ENCODE results near the gene SNX25. TPM values are rescaled to one million over a fixed set of nuclear protein-coding genes. Genes with fewer than 3 reads are reported as not detected.

The SNX25 gene
- total and polyA plus RNA-seq, 2 experiments from 2014 or later: 6.9 to 25.0 TPM

DNA sequence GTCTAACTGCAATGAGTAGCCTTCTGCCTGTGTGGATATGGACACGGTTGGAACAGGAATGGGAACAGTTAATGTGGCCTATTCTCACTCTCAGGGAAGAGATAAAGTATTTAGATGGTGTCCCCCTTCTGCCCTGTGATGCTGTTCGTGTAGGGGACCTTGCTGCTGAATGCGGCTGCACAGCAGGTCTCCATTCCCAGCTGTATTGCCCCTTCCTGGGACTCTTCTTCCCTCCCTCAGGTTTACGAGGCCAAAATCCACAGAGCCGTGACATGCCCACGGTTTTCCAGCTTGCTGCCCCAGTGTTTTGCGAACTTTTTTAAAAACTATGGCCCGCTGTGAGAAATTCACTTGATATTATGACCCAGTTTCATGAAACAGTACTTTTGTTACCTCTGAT is 50.3 kb downstream of the SNX25 start (continued):
- TF ChIP-seq NANOG (IDR thresholded peaks at IDR 0.05; ENCODE audit: borderline replicate concordance): no peak
- TF ChIP-seq EZH2phosphoT487 (IDR thresholded peaks at IDR 0.05; ENCODE audit: unreplicated experiment): no peak

DNA sequence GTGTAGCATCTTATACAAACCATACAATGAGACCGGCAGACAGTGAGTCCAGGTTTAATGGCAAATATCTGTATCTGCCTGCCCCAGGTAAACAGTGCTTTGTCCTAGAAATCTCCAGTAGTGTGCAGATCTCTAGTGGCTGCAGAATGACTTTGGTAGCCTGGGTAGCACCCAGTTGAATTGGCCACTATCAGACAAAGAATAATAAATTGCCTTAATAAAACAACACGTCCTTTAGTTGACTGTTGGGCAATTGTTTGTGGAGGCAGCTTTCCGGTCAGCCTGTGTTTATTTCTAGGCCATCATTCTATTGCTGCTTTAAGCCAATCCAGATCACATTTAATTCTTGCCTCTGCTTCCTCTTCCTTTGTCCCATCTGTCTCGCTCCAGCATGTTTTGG is 52.5 kb downstream of the SNX25 start:
- H3K9me3 Mint-ChIP-seq: no peaks in the 10 kb centered on the region
- DNase-seq (ENCODE audit: low spot score): no peak
- Histone ChIP-seq H2AFZ (no peak overlapping the region), H3K27ac (ENCODE audit: low read depth) (no peak overlapping the region), H3F3A (replicated peaks; ENCODE audit: low read depth) (no peaks in the 10 kb centered on the region), H3K4me2 (no peak overlapping the region), H3K36me3 (ENCODE audit: insufficient read depth) (no peaks in the 10 kb centered on the region), H4K20me1 (replicated peaks; ENCODE audit: insufficient read depth) (no peaks in the 10 kb centered on the region), H3K4me1 (ENCODE audit: insufficient read depth) (no peaks in the 10 kb centered on the region), H3K9me2 (ENCODE audit: insufficient read depth) (no peaks in the 10 kb centered on the region), H3K27me3 (ENCODE audit: insufficient read depth) (no peaks in the 10 kb centered on the region), H3K79me2 (replicated peaks; ENCODE audit: insufficient read depth) (no peaks in the 10 kb centered on the region), H3K4me3 (no peak overlapping the region)
- H3K27ac Mint-ChIP-seq: no peak overlapping the region
- ATAC-seq: no peak
- H3K4me3 Mint-ChIP-seq: no peak overlapping the region
- H3K27me3 Mint-ChIP-seq (ENCODE audit: insufficient read depth, low read depth, poor library complexity): no peaks in the 10 kb centered on the region
- H3K36me3 Mint-ChIP-seq (ENCODE audit: low read depth): no peaks in the 10 kb centered on the region; the same call in 2 of the 3 replicates
- peaks cover 16% of the 10 kb centered on the region for H3K4me1 Mint-ChIP-seq
- TF ChIP-seq, protein P1, sequence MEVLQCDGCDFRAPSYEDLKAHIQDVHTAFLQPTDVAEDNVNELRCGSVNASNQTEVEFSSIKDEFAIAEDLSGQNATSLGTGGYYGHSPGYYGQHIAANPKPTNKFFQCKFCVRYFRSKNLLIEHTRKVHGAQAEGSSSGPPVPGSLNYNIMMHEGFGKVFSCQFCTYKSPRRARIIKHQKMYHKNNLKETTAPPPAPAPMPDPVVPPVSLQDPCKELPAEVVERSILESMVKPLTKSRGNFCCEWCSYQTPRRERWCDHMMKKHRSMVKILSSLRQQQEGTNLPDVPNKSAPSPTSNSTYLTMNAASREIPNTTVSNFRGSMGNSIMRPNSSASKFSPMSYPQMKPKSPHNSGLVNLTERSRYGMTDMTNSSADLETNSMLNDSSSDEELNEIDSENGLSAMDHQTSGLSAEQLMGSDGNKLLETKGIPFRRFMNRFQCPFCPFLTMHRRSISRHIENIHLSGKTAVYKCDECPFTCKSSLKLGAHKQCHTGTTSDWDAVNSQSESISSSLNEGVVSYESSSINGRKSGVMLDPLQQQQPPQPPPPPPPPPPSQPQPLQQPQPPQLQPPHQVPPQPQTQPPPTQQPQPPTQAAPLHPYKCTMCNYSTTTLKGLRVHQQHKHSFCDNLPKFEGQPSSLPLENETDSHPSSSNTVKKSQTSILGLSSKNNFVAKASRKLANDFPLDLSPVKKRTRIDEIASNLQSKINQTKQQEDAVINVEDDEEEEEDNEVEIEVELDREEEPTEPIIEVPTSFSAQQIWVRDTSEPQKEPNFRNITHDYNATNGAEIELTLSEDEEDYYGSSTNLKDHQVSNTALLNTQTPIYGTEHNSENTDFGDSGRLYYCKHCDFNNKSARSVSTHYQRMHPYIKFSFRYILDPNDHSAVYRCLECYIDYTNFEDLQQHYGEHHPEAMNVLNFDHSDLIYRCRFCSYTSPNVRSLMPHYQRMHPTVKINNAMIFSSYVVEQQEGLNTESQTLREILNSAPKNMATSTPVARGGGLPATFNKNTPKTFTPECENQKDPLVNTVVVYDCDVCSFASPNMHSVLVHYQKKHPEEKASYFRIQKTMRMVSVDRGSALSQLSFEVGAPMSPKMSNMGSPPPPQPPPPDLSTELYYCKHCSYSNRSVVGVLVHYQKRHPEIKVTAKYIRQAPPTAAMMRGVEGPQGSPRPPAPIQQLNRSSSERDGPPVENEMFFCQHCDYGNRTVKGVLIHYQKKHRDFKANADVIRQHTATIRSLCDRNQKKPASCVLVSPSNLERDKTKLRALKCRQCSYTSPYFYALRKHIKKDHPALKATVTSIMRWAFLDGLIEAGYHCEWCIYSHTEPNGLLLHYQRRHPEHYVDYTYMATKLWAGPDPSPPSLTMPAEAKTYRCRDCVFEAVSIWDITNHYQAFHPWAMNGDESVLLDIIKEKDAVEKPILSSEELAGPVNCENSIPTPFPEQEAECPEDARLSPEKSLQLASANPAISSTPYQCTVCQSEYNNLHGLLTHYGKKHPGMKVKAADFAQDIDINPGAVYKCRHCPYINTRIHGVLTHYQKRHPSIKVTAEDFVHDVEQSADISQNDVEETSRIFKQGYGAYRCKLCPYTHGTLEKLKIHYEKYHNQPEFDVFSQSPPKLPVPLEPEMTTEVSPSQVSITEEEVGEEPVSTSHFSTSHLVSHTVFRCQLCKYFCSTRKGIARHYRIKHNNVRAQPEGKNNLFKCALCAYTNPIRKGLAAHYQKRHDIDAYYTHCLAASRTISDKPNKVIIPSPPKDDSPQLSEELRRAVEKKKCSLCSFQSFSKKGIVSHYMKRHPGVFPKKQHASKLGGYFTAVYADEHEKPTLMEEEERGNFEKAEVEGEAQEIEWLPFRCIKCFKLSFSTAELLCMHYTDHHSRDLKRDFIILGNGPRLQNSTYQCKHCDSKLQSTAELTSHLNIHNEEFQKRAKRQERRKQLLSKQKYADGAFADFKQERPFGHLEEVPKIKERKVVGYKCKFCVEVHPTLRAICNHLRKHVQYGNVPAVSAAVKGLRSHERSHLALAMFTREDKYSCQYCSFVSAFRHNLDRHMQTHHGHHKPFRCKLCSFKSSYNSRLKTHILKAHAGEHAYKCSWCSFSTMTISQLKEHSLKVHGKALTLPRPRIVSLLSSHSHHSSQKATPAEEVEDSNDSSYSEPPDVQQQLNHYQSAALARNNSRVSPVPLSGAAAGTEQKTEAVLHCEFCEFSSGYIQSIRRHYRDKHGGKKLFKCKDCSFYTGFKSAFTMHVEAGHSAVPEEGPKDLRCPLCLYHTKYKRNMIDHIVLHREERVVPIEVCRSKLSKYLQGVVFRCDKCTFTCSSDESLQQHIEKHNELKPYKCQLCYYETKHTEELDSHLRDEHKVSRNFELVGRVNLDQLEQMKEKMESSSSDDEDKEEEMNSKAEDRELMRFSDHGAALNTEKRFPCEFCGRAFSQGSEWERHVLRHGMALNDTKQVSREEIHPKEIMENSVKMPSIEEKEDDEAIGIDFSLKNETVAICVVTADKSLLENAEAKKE (CRISPR knock-in tag; IDR thresholded peaks at IDR 0.05): no peak
- TF ChIP-seq, protein P2, sequence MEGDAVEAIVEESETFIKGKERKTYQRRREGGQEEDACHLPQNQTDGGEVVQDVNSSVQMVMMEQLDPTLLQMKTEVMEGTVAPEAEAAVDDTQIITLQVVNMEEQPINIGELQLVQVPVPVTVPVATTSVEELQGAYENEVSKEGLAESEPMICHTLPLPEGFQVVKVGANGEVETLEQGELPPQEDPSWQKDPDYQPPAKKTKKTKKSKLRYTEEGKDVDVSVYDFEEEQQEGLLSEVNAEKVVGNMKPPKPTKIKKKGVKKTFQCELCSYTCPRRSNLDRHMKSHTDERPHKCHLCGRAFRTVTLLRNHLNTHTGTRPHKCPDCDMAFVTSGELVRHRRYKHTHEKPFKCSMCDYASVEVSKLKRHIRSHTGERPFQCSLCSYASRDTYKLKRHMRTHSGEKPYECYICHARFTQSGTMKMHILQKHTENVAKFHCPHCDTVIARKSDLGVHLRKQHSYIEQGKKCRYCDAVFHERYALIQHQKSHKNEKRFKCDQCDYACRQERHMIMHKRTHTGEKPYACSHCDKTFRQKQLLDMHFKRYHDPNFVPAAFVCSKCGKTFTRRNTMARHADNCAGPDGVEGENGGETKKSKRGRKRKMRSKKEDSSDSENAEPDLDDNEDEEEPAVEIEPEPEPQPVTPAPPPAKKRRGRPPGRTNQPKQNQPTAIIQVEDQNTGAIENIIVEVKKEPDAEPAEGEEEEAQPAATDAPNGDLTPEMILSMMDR (conservative IDR thresholded peaks at IDR 0.05; ENCODE audit: low read depth in 2 of 2): no peak
- no peak for TF ChIP-seq ZNF331 (CRISPR knock-in tag; IDR thresholded peaks at IDR 0.05; ENCODE audit: low read depth)
- TF ChIP-seq, protein P3, sequence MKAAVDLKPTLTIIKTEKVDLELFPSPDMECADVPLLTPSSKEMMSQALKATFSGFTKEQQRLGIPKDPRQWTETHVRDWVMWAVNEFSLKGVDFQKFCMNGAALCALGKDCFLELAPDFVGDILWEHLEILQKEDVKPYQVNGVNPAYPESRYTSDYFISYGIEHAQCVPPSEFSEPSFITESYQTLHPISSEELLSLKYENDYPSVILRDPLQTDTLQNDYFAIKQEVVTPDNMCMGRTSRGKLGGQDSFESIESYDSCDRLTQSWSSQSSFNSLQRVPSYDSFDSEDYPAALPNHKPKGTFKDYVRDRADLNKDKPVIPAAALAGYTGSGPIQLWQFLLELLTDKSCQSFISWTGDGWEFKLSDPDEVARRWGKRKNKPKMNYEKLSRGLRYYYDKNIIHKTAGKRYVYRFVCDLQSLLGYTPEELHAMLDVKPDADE (IDR thresholded peaks at IDR 0.05): no peak
- TF ChIP-seq CREB1 (CRISPR knock-in tag; IDR thresholded peaks at IDR 0.05; ENCODE audit: low read depth): no peak
- TF ChIP-seq ZNF114 (CRISPR knock-in tag; IDR thresholded peaks at IDR 0.05): no peak
- TF ChIP-seq EZH2phosphoT487 (IDR thresholded peaks at IDR 0.05; ENCODE audit: unreplicated experiment): no peak
- no peak for TF ChIP-seq POLR2AphosphoS5 (IDR thresholded peaks at IDR 0.05; ENCODE audit: low read depth)
- no peak for TF ChIP-seq JUNB (IDR thresholded peaks at IDR 0.05; ENCODE audit: unreplicated experiment)
- TF ChIP-seq, protein P4, sequence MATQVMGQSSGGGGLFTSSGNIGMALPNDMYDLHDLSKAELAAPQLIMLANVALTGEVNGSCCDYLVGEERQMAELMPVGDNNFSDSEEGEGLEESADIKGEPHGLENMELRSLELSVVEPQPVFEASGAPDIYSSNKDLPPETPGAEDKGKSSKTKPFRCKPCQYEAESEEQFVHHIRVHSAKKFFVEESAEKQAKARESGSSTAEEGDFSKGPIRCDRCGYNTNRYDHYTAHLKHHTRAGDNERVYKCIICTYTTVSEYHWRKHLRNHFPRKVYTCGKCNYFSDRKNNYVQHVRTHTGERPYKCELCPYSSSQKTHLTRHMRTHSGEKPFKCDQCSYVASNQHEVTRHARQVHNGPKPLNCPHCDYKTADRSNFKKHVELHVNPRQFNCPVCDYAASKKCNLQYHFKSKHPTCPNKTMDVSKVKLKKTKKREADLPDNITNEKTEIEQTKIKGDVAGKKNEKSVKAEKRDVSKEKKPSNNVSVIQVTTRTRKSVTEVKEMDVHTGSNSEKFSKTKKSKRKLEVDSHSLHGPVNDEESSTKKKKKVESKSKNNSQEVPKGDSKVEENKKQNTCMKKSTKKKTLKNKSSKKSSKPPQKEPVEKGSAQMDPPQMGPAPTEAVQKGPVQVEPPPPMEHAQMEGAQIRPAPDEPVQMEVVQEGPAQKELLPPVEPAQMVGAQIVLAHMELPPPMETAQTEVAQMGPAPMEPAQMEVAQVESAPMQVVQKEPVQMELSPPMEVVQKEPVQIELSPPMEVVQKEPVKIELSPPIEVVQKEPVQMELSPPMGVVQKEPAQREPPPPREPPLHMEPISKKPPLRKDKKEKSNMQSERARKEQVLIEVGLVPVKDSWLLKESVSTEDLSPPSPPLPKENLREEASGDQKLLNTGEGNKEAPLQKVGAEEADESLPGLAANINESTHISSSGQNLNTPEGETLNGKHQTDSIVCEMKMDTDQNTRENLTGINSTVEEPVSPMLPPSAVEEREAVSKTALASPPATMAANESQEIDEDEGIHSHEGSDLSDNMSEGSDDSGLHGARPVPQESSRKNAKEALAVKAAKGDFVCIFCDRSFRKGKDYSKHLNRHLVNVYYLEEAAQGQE (IDR thresholded peaks at IDR 0.05; ENCODE audit: unreplicated experiment): no peak
- no peak for TF ChIP-seq NANOG (IDR thresholded peaks at IDR 0.05; ENCODE audit: borderline replicate concordance)
- no peak for TF ChIP-seq EZH2 (IDR thresholded peaks at IDR 0.05; ENCODE audit: low read depth, unreplicated experiment)

Measured in GM23338 (cell line).